ENCODE data around the gene CHCHD6.

CHCHD6 gene

GRCh38 chr3:126936853-126937425 lies 232.9 kb downstream of the CHCHD6 start:
- no peak overlapping the region for H3K4me3 ChIP-seq (ENCODE audit: low read depth, low read length)
- TF ChIP-seq CTCF (IDR thresholded peaks at IDR 0.05; ENCODE audit: borderline replicate concordance, insufficient read depth, low read depth, low read length) = no peak

GRCh38 chr3:126937533-126937932 lies 233.5 kb downstream of the CHCHD6 start:
- no peak for TF ChIP-seq CTCF (IDR thresholded peaks at IDR 0.05; ENCODE audit: borderline replicate concordance, insufficient read depth, low read depth, low read length)
- H3K4me3 ChIP-seq (ENCODE audit: low read depth, low read length) = no peak overlapping the region

GRCh38 chr3:126937973-126938372 lies 233.9 kb downstream of the CHCHD6 start:
- no peak overlapping the region for H3K4me3 ChIP-seq (ENCODE audit: low read depth, low read length)
- no peak for TF ChIP-seq CTCF (IDR thresholded peaks at IDR 0.05; ENCODE audit: borderline replicate concordance, insufficient read depth, low read depth, low read length)

GRCh38 chr3:126938520-126939337 lies 234.7 kb downstream of the CHCHD6 start:
- no peak for TF ChIP-seq CTCF (IDR thresholded peaks at IDR 0.05; ENCODE audit: borderline replicate concordance, insufficient read depth, low read depth, low read length)

GRCh38 chr3:126939338-126939718 lies 235.3 kb downstream of the CHCHD6 start:
- 0 out of 2 replicates have a peak, but pooled peaks have one; percentile 4 for TF ChIP-seq CTCF (IDR thresholded peaks at IDR 0.05; ENCODE audit: borderline replicate concordance, insufficient read depth, low read depth, low read length)
- no peak overlapping the region for H3K4me3 ChIP-seq (ENCODE audit: low read depth, low read length)

More at GRCh38 chr3:126938520-126939337, 234.7 kb downstream of the CHCHD6 start:
- no peak overlapping the region for H3K4me3 ChIP-seq (ENCODE audit: low read depth, low read length)

- no peak for TF ChIP-seq CTCF (IDR thresholded peaks at IDR 0.05; ENCODE audit: borderline replicate concordance, insufficient read depth, low read depth, low read length)
- no peak overlapping the region for H3K4me3 ChIP-seq (ENCODE audit: low read depth, low read length)
Observed at GRCh38 chr3:126939733-126940132, 235.7 kb downstream of the CHCHD6 start.
